SK-N-SH (cell line): ENCODE results near the gene PEX12. TPM values are rescaled to one million over a fixed set of nuclear protein-coding genes. Genes with fewer than 3 reads are reported as not detected.
"Not testable (repeated sequence)": the region's sequence is repeated elsewhere in the genome, so short reads cannot be mapped to it uniquely, and the experiment has no call there.

ENCODE experiments used
- CTCF ChIA-PET: fragments of 300-600, 350-600 bp; formaldehyde crosslinking; extraction: SDS; loops from one replicate; lab custom pipeline; 2021; lab: Yijun Ruan, JAX
- POLR2A ChIA-PET: fragments of 350-600 bp; sonication (Branson Sonifier 250); formaldehyde crosslinking; extraction: SDS; loops from one replicate; lab custom pipeline; 2020; ENCODE audit warnings: antibody characterized with exemption, inconsistent platforms; lab: Yijun Ruan, JAX
- DNase-seq: peaks from one replicate; pipeline ENCODE4 v3.0.0; 2012
- H2AFZ ChIP-seq: fragments of 200-600 bp; sonication (generic); 2 replicates; pipeline ENCODE4 v1.8.1; 2016; ENCODE audit warnings: antibody characterized with exemption, mild to moderate bottlenecking, low read depth
- H3F3A ChIP-seq: fragments of 200-600 bp; sonication (generic); replicated peaks from 2 replicates; pipeline ENCODE3; 2016; ENCODE audit warnings: antibody characterized with exemption, mild to moderate bottlenecking; ENCODE audit not compliant: insufficient read depth
- H3K27ac ChIP-seq, 2 experiments: fragments of 200-500 bp in 1 of 2; fragments of 200-600 bp in 1 of 2; sonication (Bioruptor generic) in 1 of 2; sonication (generic), shearing (Covaris generic) in 1 of 2; 2 replicates each; pipeline versions ENCODE4 v1.5.1 to v1.6.1; 2014 to 2016; ENCODE audit warnings: low read depth in 2 of 2, inconsistent platforms in 1 of 2, low read length in 1 of 2, mild to moderate bottlenecking in 1 of 2, mixed read lengths in 1 of 2
- H3K27me3 ChIP-seq: fragments of 200-600 bp; sonication (generic), shearing (Covaris generic); 2 replicates; pipeline ENCODE4 v1.6.1; 2016; ENCODE audit warnings: mixed run types; ENCODE audit not compliant: insufficient read depth
- H3K36me3 ChIP-seq, 2 experiments: fragments of 200-500 bp in 1 of 2; fragments of 200-600 bp in 1 of 2; sonication (Bioruptor generic) in 1 of 2; sonication (generic) in 1 of 2; replicated peaks in 1 of 2; 2 replicates each; pipeline versions ENCODE3 to v1.5.1; 2014 to 2016; ENCODE audit warnings: low read length in 1 of 2, mild to moderate bottlenecking in 1 of 2; ENCODE audit not compliant: insufficient read depth in 2 of 2, control insufficient read depth in 1 of 2
- H3K4me1 ChIP-seq, 2 experiments: fragments of 200-500 bp in 1 of 2; fragments of 200-600 bp in 1 of 2; sonication (Bioruptor generic) in 1 of 2; sonication (generic), shearing (Covaris generic) in 1 of 2; 2 replicates each; pipeline versions ENCODE4 v1.5.1 to v1.6.1; 2014 to 2016; ENCODE audit warnings: low read depth in 1 of 2, low read length in 1 of 2, mixed run types in 1 of 2; ENCODE audit not compliant: insufficient read depth in 2 of 2, control insufficient read depth in 1 of 2
- H3K4me2 ChIP-seq: fragments of 200-600 bp; sonication (generic), shearing (Covaris generic); 2 replicates; pipeline ENCODE4 v1.6.1; 2017; ENCODE audit warnings: mixed run types
- H3K4me3 ChIP-seq, 2 experiments: fragments of 200-500 bp in 1 of 2; fragments of 200-600 bp in 1 of 2; sonication (Bioruptor generic) in 1 of 2; sonication (generic), shearing (Covaris generic) in 1 of 2; 2 replicates each; pipeline versions ENCODE4 v1.5.1 to v1.8.1; 2014 to 2016; ENCODE audit warnings: low read depth in 2 of 2, inconsistent platforms in 1 of 2, low read length in 1 of 2, mild to moderate bottlenecking in 1 of 2, mixed read lengths in 1 of 2, moderate library complexity in 1 of 2
- H3K79me2 ChIP-seq: fragments of 200-600 bp; sonication (generic); 2 replicates; pipeline ENCODE4 v1.8.1; 2017; ENCODE audit warnings: mild to moderate bottlenecking; ENCODE audit not compliant: insufficient read depth
- H3K9ac ChIP-seq: fragments of 200-600 bp; sonication (generic); 2 replicates; pipeline ENCODE4 v1.6.1; 2017; ENCODE audit warnings: mixed run types
- H3K9me2 ChIP-seq: fragments of 200-600 bp; sonication (generic); 2 replicates; pipeline ENCODE4 v1.6.1; 2017; ENCODE audit warnings: mixed run types
- H3K9me3 ChIP-seq: fragments of 200-600 bp; sonication (generic); 2 replicates; pipeline ENCODE4 v1.6.1; 2017; ENCODE audit warnings: mixed run types, mild to moderate bottlenecking, moderate library complexity
- H4K20me1 ChIP-seq: fragments of 200-600 bp; sonication (generic); 2 replicates; pipeline ENCODE4 v1.6.1; 2017; ENCODE audit warnings: mild to moderate bottlenecking, mixed run types; ENCODE audit not compliant: insufficient read depth
- EP300 ChIP-seq, 2 experiments: IDR thresholded peaks; 2 replicates each; pipeline versions ENCODE4 v1.4.0 to v1.6.1; 2012; ENCODE audit warnings: borderline replicate concordance in 1 of 2, low read depth in 1 of 2, low read length in 1 of 2
- EZH2phosphoT487 ChIP-seq: fragments of 200-600 bp; sonication (generic); IDR thresholded peaks from 2 replicates; pipeline ENCODE4 v1.6.1; 2017; ENCODE audit warnings: low read depth, mixed run types, mild to moderate bottlenecking, antibody characterized with exemption, moderate library complexity, borderline replicate concordance
- IRF3 ChIP-seq: fragments of 150-350 bp; IDR thresholded peaks from 2 replicates; pipeline ENCODE4 v1.6.1; 2016; ENCODE audit warnings: mild to moderate bottlenecking, low read depth, low read length
- JUND ChIP-seq: IDR thresholded peaks from 2 replicates; pipeline ENCODE4 v1.4.0; 2012
- MXI1 ChIP-seq: IDR thresholded peaks from 2 replicates; pipeline ENCODE4 v1.6.1; 2012; ENCODE audit warnings: mild to moderate bottlenecking, low read depth, low read length, improper control_type of control experiment
- NFIC ChIP-seq: IDR thresholded peaks from 2 replicates; pipeline ENCODE4 v1.4.0; 2012; ENCODE audit warnings: borderline replicate concordance
- NRF1 ChIP-seq: IDR thresholded peaks from 2 replicates; pipeline ENCODE4 v1.6.1; 2012; ENCODE audit warnings: low read depth, mild to moderate bottlenecking, low read length
- POLR2AphosphoS5 ChIP-seq: IDR thresholded peaks from 2 replicates; pipeline ENCODE4 v1.6.1; 2012; ENCODE audit warnings: low read depth, low read length
- RAD21 ChIP-seq: IDR thresholded peaks from 2 replicates; pipeline ENCODE4 v1.6.1; 2012; ENCODE audit warnings: mild to moderate bottlenecking, low read length
- REST ChIP-seq: IDR thresholded peaks from 2 replicates; pipeline ENCODE4 v1.6.1; 2012; ENCODE audit warnings: mild to moderate bottlenecking, low read depth, low read length, moderate library complexity
- RFX5 ChIP-seq: IDR thresholded peaks from 2 replicates; pipeline ENCODE4 v1.6.1; 2012; ENCODE audit warnings: mild to moderate bottlenecking, improper control_type of control experiment, low read length
- SIN3A ChIP-seq: IDR thresholded peaks from 2 replicates; pipeline ENCODE4 v1.6.1; 2012; ENCODE audit warnings: low read depth, mild to moderate bottlenecking, low read length, moderate library complexity, borderline replicate concordance
- TAF1 ChIP-seq: IDR thresholded peaks from 2 replicates; pipeline ENCODE4 v1.6.1; 2012; ENCODE audit warnings: low read depth, mild to moderate bottlenecking, low read length, moderate library complexity, borderline replicate concordance
- TEAD4 ChIP-seq: IDR thresholded peaks from 2 replicates; pipeline ENCODE4 v1.4.0; 2012; ENCODE audit warnings: mild to moderate bottlenecking, borderline replicate concordance; ENCODE audit not compliant: insufficient read depth
- USF1 ChIP-seq: IDR thresholded peaks from 2 replicates; pipeline ENCODE4 v1.4.0; 2012; ENCODE audit warnings: low read depth, borderline replicate concordance
- WGBS: methylation state at CpG from one replicate; pipeline ENCODE4 v1.1.6; 2017; ENCODE audit warnings: low lambda C conversion rate; 5-methylcytosine and 5-hydroxymethylcytosine counted together
- polyA plus RNA-seq, 3 experiments: library from polyadenylated mRNA; depleted of rRNA; stranded (reverse); fragments of >200 nt; gene quantifications; 2 replicates each; pipeline ENCODE4 v1.2.3, GENCODE V29; 2012

PEX12 gene
- polyA plus RNA-seq, 1 of the 3 experiments (the other 2 are of a cell fraction): 4.3 TPM

- TF ChIP-seq REST: no peak
- no peak for TF ChIP-seq NRF1
Observed at GRCh38 chr17:35537601-35538141, 40.7 kb downstream of the PEX12 start, which contains the start of gene SLFN12L (continued).

GRCh38 chr17:35536664-35537171 is 41.7 kb downstream of the PEX12 start:
- POLR2A ChIA-PET: no interaction called here
- H3K79me2 ChIP-seq: no peaks in the 10 kb centered on the region
- H3K9ac ChIP-seq: no peak overlapping the region
- 46% methylated on average over 13 of the region's 13 CpGs for WGBS
- H3K4me3 ChIP-seq: no peak overlapping the region
- TF ChIP-seq NRF1: no peak
- TF ChIP-seq USF1: no peak
- no peak for TF ChIP-seq JUND
- no peak for TF ChIP-seq NFIC
- TF ChIP-seq MXI1: no peak
- TF ChIP-seq EZH2phosphoT487: no peak
- no peak for TF ChIP-seq IRF3
- TF ChIP-seq RFX5: no peak
- TF ChIP-seq EP300 (IDR thresholded peaks at IDR 0.05; ENCODE audit: borderline replicate concordance in 1 of 2, low read depth in 1 of 2, low read length in 1 of 2): no peak
- no peak for TF ChIP-seq TAF1
- no peak for TF ChIP-seq SIN3A
- no peak for TF ChIP-seq TEAD4
- TF ChIP-seq RAD21: no peak
- TF ChIP-seq POLR2AphosphoS5: no peak
- DNase-seq: no peak
- H3K4me1 ChIP-seq: no peaks in the 10 kb centered on the region
- no peak overlapping the region for H2AFZ ChIP-seq
- peaks cover 29% of the 10 kb centered on the region for H3K27me3 ChIP-seq
- no peaks in the 10 kb centered on the region for H3K36me3 ChIP-seq
- no peak overlapping the region for H3K4me2 ChIP-seq
- no peak overlapping the region for H3K27ac ChIP-seq
- no peaks in the 10 kb centered on the region for H3K9me2 ChIP-seq
- no peaks in the 10 kb centered on the region for H4K20me1 ChIP-seq
- no peaks in the 10 kb centered on the region for H3K9me3 ChIP-seq
- peaks cover 5% of the 10 kb centered on the region for H3F3A ChIP-seq
- CTCF ChIA-PET: interaction anchor here (0.6 to 8.9 kb wide), 3 partner anchors 17 to 224 kb away, joined by 3 to 118 read pairs (median 3); no protein-coding TSS in a partner anchor

- H3K4me3 ChIP-seq, H2AFZ ChIP-seq, H3K27ac ChIP-seq, H3K79me2 ChIP-seq, H3K9me3 ChIP-seq, POLR2A ChIA-PET, DNase-seq, H3K9me2 ChIP-seq, H4K20me1 ChIP-seq, H3K36me3 ChIP-seq, H3K4me2 ChIP-seq, H3K4me1 ChIP-seq, H3K9ac ChIP-seq, H3F3A ChIP-seq: not testable (repeated sequence)
- 23% methylated on average over 9 of the region's 9 CpGs for WGBS
- peaks cover 34% of the 10 kb centered on the region for H3K27me3 ChIP-seq
- CTCF ChIA-PET: interaction anchor here (8.9 kb wide), 1 partner anchor 222 kb away, joined by 118 read pairs; no protein-coding TSS in a partner anchor
Observed at GRCh38 chr17:35535406-35535805, 43.0 kb downstream of the PEX12 start.
